Tibial nerve (tissue), 4 donors: ENCODE results near the gene GIGYF1. TPM values are rescaled to one million over a fixed set of nuclear protein-coding genes. Genes with fewer than 3 reads are reported as not detected.

Source experiments
- DNase-seq, 2 donors: peaks; one replicate each; pipeline ENCODE4 v3.0.0-alpha.2; 2019; ENCODE audit warnings: low spot score in 2 of 2
- H3K27ac ChIP-seq, 4 donors: fragments of 200-600 bp; sonication (generic) in 3 of 4; one replicate each; pipeline ENCODE4 v1.5.1; 2017 to 2019; ENCODE audit warnings: mild to moderate bottlenecking in 1 of 4
- H3K27me3 ChIP-seq, 2 donors: fragments of 200-600 bp; sonication (generic) in 1 of 2; one replicate each; pipeline versions ENCODE4 v1.5.1 to v1.6.0; 2017 to 2019
- H3K36me3 ChIP-seq, 3 donors: fragments of 200-600 bp; sonication (generic); one replicate each; pipeline ENCODE4 v1.5.1; 2018 to 2019
- H3K4me1 ChIP-seq, 4 donors: fragments of 200-600 bp; sonication (generic) in 3 of 4; one replicate each; pipeline ENCODE4 v1.5.1; 2017 to 2019
- H3K4me3 ChIP-seq, 4 donors: fragments of 200-600 bp; sonication (generic) in 3 of 4; one replicate each; pipeline ENCODE4 v1.5.1; 2017 to 2019; ENCODE audit warnings: mild to moderate bottlenecking in 1 of 4, moderate library complexity in 1 of 4
- H3K9me3 ChIP-seq, 4 donors: fragments of 200-600 bp; sonication (generic) in 3 of 4; one replicate each; pipeline ENCODE4 v1.5.1; 2017 to 2019
- CTCF ChIP-seq, 5 experiments: fragments of 200-600 bp in 3 of 5; fragments of 450-650 bp in 2 of 5; sonication (generic) in 3 of 5; IDR thresholded peaks; one replicate each; pipeline ENCODE4 v1.5.1; 2016 to 2019; ENCODE audit warnings: antibody characterized with exemption in 5 of 5, mild to moderate bottlenecking in 3 of 5, moderate library complexity in 2 of 5
- EP300 ChIP-seq, 2 donors: sonication (generic); formaldehyde crosslinking; IDR thresholded peaks; one replicate each; pipeline ENCODE4 v1.6.1; 2017; ENCODE audit warnings: antibody characterized with exemption in 2 of 2, mild to moderate bottlenecking in 1 of 2
- POLR2A ChIP-seq, 2 donors: fragments of 450-650 bp; IDR thresholded peaks; one replicate each; pipeline ENCODE4 v1.6.1; 2017; ENCODE audit warnings: antibody characterized with exemption in 2 of 2, mild to moderate bottlenecking in 2 of 2, moderate library complexity in 2 of 2
- WGBS, 2 donors: methylation state at CpG; one replicate each; pipeline ENCODE4 v1.1.5; 2018; 5-methylcytosine and 5-hydroxymethylcytosine counted together
- total RNA-seq, 4 donors: library from RNA; depleted of rRNA; stranded (reverse); fragments of >200 nt; gene quantifications; one replicate each; pipeline ENCODE4 v1.1.0, GENCODE V29; 2016

The GIGYF1 gene
- total RNA-seq, 4 donors from 2014 or later = 50.9 to 98.1 (median 64.7) TPM

- no peaks in the 10 kb centered on the region for H3K9me3 ChIP-seq
- 78 to 82% methylated on average over 5 to 6 of the region's 6 CpGs for WGBS, 2 donors
- no peak for DNase-seq
- H3K4me1 ChIP-seq = peaks cover 0 to 9% (median 0%) of the 10 kb centered on the region in 4 donors
- H3K4me3 ChIP-seq = no peak overlapping the region
- H3K36me3 ChIP-seq = no peaks in the 10 kb centered on the region
- TF ChIP-seq EP300 (IDR thresholded peaks at IDR 0.05) (no peak), POLR2A (IDR thresholded peaks at IDR 0.05) (no peak), CTCF (IDR thresholded peaks at IDR 0.05) (no peak)
- H3K27ac ChIP-seq = no peak overlapping the region
- no peaks in the 10 kb centered on the region for H3K27me3 ChIP-seq
Observed at GRCh38 chr7:100699018-100699417, 5.0 kb upstream of the GIGYF1 start.

- H3K27ac ChIP-seq = no peak overlapping the region
- no peaks in the 10 kb centered on the region for H3K36me3 ChIP-seq
- no peak for DNase-seq
- 83 to 84% methylated on average over 6 of the region's 6 CpGs for WGBS, 2 donors
- TF ChIP-seq POLR2A (IDR thresholded peaks at IDR 0.05) = no peak
- no peaks in the 10 kb centered on the region for H3K27me3 ChIP-seq
- H3K4me1 ChIP-seq = peaks cover 0 to 30% (median 22%) of the 10 kb centered on the region in 4 donors
- no peak overlapping the region for H3K4me3 ChIP-seq
- no peaks in the 10 kb centered on the region for H3K9me3 ChIP-seq
Observed at GRCh38 chr7:100696123-100696521, 2.1 kb upstream of the GIGYF1 start.

- Histone ChIP-seq H3K27me3 (no peaks in the 10 kb centered on the region), H3K9me3 (no peaks in the 10 kb centered on the region), H3K27ac (peak overlapping the region; percentile 87 to 97 (median 92)), H3K4me1 (peaks cover 0 to 56% (median 47%) of the 10 kb centered on the region in 4 donors), H3K4me3 (peak overlapping the region; percentile 84 to 99 (median 92)), H3K36me3 (peaks cover 0 to 4% (median 0%) of the 10 kb centered on the region in 3 donors)
- TF ChIP-seq EP300 (IDR thresholded peaks at IDR 0.05) = no peak
- no peak for TF ChIP-seq POLR2A (IDR thresholded peaks at IDR 0.05)
- no peak for TF ChIP-seq CTCF (IDR thresholded peaks at IDR 0.05)
- no peak for DNase-seq
- WGBS, 2 donors = 1% methylated on average over 19 to 47 of the region's 81 CpGs
Observed at GRCh38 chr7:100693312-100694097, 545 bp downstream of the GIGYF1 start.

GRCh38 chr7:100692578-100692961 is 1.5 kb downstream of the GIGYF1 start:
- Histone ChIP-seq H3K27ac (peak overlapping the region in 3 of 4 donors; percentile 87 to 97 (median 93)), H3K36me3 (peaks cover 0 to 14% (median 1%) of the 10 kb centered on the region in 3 donors), H3K9me3 (no peaks in the 10 kb centered on the region), H3K4me1 (peaks cover 0 to 66% (median 52%) of the 10 kb centered on the region in 4 donors), H3K4me3 (peak overlapping the region; percentile 84 to 99 (median 92)), H3K27me3 (no peaks in the 10 kb centered on the region)
- TF ChIP-seq EP300 (IDR thresholded peaks at IDR 0.05) = no peak
- no peak for TF ChIP-seq CTCF (IDR thresholded peaks at IDR 0.05)
- TF ChIP-seq POLR2A (IDR thresholded peaks at IDR 0.05) = no peak
- DNase-seq = no peak
- WGBS, 2 donors = 36 to 37% methylated on average over 6 of the region's 6 CpGs

GRCh38 chr7:100691676-100692577 is 2.1 kb downstream of the GIGYF1 start:
- 20 to 25% methylated on average over 28 of the region's 28 CpGs for WGBS, 2 donors
- H3K4me3 ChIP-seq = peak overlapping the region in 2 of 4 donors; percentile 84 to 94
- H3K27me3 ChIP-seq = no peaks in the 10 kb centered on the region
- TF ChIP-seq CTCF (IDR thresholded peaks at IDR 0.05) (peak; percentile 90 to 96 (median 92)), POLR2A (IDR thresholded peaks at IDR 0.05) (no peak), EP300 (IDR thresholded peaks at IDR 0.05) (peak in 1 of 2 donors; percentile 43)
- H3K36me3 ChIP-seq = peaks cover 0 to 20% (median 8%) of the 10 kb centered on the region in 3 donors
- DNase-seq = peak; percentile 65 to 85
- H3K9me3 ChIP-seq = no peaks in the 10 kb centered on the region
- peaks cover 0 to 70% (median 52%) of the 10 kb centered on the region in 4 donors for H3K4me1 ChIP-seq
- peak overlapping the region in 2 of 4 donors; percentile 93 to 97 for H3K27ac ChIP-seq
